ENCODE results near the gene STX19.

DNA sequence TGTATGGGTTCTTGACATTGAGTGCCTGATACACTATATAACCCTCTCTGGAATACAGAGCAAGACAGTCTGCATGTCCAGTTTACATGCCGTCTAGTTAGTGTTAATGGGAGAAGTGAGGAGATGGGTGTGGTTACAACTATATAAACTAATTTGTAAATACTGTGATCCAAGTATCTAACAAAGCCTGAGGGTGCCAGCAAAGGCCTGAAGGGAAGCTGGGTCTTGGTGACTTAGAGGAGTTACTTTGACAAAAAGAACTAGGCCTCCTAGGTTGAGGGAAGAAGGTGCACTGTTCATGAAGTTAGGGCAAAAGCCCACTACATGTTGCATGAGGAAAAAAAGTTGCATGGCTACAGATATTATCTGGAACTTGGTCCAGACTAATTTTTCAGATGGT, 36.7 kb upstream of the STX19 start:
- TF ChIP-seq, protein P1, sequence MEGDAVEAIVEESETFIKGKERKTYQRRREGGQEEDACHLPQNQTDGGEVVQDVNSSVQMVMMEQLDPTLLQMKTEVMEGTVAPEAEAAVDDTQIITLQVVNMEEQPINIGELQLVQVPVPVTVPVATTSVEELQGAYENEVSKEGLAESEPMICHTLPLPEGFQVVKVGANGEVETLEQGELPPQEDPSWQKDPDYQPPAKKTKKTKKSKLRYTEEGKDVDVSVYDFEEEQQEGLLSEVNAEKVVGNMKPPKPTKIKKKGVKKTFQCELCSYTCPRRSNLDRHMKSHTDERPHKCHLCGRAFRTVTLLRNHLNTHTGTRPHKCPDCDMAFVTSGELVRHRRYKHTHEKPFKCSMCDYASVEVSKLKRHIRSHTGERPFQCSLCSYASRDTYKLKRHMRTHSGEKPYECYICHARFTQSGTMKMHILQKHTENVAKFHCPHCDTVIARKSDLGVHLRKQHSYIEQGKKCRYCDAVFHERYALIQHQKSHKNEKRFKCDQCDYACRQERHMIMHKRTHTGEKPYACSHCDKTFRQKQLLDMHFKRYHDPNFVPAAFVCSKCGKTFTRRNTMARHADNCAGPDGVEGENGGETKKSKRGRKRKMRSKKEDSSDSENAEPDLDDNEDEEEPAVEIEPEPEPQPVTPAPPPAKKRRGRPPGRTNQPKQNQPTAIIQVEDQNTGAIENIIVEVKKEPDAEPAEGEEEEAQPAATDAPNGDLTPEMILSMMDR (IDR thresholded peaks at IDR 0.05), result no peak
- TF ChIP-seq POLR2A (IDR thresholded peaks at IDR 0.05), result no peak

Data from breast epithelium (tissue), 3 donors.